Lower lobe of right lung (tissue), 2 donors: ENCODE results near the gene MYMX. TPM values are rescaled to one million over a fixed set of nuclear protein-coding genes. Genes with fewer than 3 reads are reported as not detected.

ENCODE experiments used
- ATAC-seq, 2 donors: fragments of 200-7000 bp; cut with Tn5 transposase; one replicate each; pipeline ENCODE4 v1.9.1; 2020 to 2022; ENCODE audit warnings: mild to moderate bottlenecking in 2 of 2, moderate library complexity in 2 of 2
- DNase-seq: peaks from one replicate; pipeline ENCODE4 v3.0.0-alpha.2; 2020
- H3K27ac ChIP-seq: fragments of 200-600 bp; one replicate; pipeline ENCODE4 v1.8.0; 2022
- H3K27me3 ChIP-seq: fragments of 200-600 bp; one replicate; pipeline ENCODE4 v1.8.0; 2022; ENCODE audit warnings: low read depth
- H3K36me3 ChIP-seq: fragments of 200-600 bp; one replicate; pipeline ENCODE4 v1.8.0; 2022; ENCODE audit warnings: mild to moderate bottlenecking
- H3K4me1 ChIP-seq: fragments of 200-600 bp; one replicate; pipeline ENCODE4 v1.8.0; 2022
- H3K4me3 ChIP-seq: fragments of 200-600 bp; one replicate; pipeline ENCODE4 v1.8.0; 2022; ENCODE audit warnings: mild to moderate bottlenecking
- H3K9me3 ChIP-seq: fragments of 200-600 bp; one replicate; pipeline ENCODE4 v1.8.0; 2022
- CTCF ChIP-seq: fragments of 200-600 bp; IDR thresholded peaks from one replicate; pipeline ENCODE4 v1.8.0; 2022; ENCODE audit warnings: antibody characterized with exemption, mild to moderate bottlenecking
- intact Hi-C: fragments of 100-400 bp; cut with DNase I; formaldehyde crosslinking; loops from one replicate; pipeline ENCODE4 v1.11.0; 2022
- total RNA-seq: library from RNA; stranded (reverse); fragmentation: NEBNext Ultra II Directional; extraction: Animal tissue kit (Norgen Biotek cat#: 25700); gene quantifications from one replicate; pipeline ENCODE4 v1.2.1, GENCODE V29; 2021
- donor health status: DM: no; HTN: yes; CAD: no; lungs with severe emphysema.

Gene MYMX
- total RNA-seq, 1 donor from 2014 or later: not detected

DNA sequence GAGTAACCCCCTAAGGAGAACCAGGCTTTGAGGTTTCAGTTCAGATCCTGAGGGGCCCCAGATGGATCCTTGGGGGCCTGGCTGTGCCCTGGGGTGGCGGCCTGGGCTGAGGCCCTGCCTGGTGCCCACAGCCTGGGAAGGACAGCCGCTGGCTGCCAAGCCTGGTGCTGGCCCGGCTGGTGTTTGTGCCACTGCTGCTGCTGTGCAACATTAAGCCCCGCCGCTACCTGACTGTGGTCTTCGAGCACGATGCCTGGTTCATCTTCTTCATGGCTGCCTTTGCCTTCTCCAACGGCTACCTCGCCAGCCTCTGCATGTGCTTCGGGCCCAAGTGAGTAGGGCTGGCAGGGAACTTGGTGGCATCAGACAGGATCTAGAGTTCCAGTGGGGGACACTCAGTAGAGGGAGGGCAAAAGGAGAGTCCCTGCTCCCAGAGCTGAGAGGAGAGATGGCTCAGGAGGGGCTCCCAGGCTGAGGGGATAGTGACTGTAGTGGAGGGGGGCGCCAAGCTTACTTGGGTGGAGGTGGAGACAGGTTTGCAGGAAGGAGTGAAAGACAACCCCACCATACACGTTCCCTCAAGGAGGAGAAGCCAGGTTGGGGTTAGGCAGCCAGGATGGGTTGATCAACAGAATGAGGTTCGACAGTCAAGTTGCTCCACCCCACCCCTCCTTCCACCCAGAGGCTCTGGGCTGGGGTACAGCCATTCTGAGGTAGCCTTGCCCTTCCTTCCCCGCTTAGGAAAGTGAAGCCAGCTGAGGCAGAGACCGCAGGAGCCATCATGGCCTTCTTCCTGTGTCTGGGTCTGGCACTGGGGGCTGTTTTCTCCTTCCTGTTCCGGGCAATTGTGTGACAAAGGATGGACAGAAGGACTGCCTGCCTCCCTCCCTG is 16.2 kb downstream of the MYMX start:
- no peak for TF ChIP-seq CTCF
- H3K27ac ChIP-seq: peak overlapping the region; percentile 53

GRCh38 chr6:44233567-44234100 is 16.9 kb downstream of the MYMX start:
- peak overlapping the region; percentile 53 for H3K27ac ChIP-seq
- H3K27me3 ChIP-seq: no peaks in the 10 kb centered on the region
- intact Hi-C loops: loop anchor here (10.0 kb wide), 1 partner anchor 59 kb away; no protein-coding TSS in a partner anchor
- no peaks in the 10 kb centered on the region for H3K9me3 ChIP-seq
- no peak overlapping the region for H3K4me3 ChIP-seq
- DNase-seq (peak; percentile 38), ATAC-seq (no peak)
- peaks cover 39% of the 10 kb centered on the region for H3K36me3 ChIP-seq
- peaks cover 43% of the 10 kb centered on the region for H3K4me1 ChIP-seq
- TF ChIP-seq CTCF: no peak

More for the DNA sequence above, 16.2 kb downstream of the MYMX start:
- DNase-seq (peak; percentile 38), ATAC-seq (no peak)
- Histone ChIP-seq H3K27me3 (no peaks in the 10 kb centered on the region), H3K36me3 (peaks cover 39% of the 10 kb centered on the region), H3K4me3 (no peak overlapping the region), H3K9me3 (no peaks in the 10 kb centered on the region), H3K4me1 (peaks cover 38% of the 10 kb centered on the region)
- intact Hi-C loops: loop anchor here (10.0 kb wide), 1 partner anchor 58 kb away; no protein-coding TSS in a partner anchor

DNA sequence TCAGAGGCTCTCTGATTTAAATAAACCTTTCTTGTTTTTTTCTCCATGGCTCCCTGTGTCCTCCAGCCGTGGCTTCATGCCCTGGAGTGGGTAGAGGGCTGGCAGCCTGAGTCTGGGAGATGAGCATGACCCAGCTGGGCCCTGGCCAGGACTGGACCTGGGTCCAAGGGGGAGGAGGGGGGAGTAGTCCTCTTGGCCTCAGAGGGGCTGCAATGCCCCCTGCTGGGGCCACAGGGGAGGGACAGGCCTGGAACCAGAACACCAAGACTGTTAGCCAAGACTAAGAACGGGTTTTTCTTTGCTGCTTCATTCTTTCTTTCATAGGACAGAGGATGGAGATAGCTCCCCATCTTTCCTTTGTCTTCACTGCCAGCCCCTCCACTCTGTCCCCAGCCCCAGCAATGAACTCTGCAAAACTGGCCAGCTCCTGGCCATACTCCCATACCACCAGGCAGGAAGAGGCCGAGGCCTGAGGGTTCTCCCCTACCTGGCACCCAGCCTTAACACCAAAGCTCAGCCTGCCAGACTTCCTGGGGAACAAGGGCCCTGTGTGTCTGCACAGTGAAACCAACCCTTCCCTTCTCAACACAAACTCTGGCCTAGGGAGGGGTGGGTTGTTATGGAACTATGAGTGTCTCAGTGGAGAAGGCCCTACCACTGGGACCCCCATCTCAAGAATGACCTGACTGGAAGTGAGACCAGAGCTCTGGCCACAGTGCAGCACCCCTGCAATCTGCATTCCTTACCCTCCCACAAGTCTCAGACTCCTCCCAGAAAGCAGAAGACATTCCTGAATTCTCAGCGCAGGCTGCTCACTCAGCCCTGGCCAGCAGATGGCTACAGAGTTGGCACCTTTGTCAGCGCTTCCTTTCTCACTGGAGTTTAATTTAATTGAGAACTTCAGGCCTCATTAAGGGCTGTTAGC is 17.6 kb downstream of the MYMX start:
- DNase-seq: peak; percentile 61
- TF ChIP-seq CTCF: peak; percentile 66
- intact Hi-C loops: loop anchor here (10.0 kb wide), 1 partner anchor 60 kb away; no protein-coding TSS in a partner anchor
- H3K9me3 ChIP-seq: no peaks in the 10 kb centered on the region
- peak overlapping the region; percentile 53 for H3K27ac ChIP-seq
- peaks cover 43% of the 10 kb centered on the region for H3K4me1 ChIP-seq
- H3K4me3 ChIP-seq: no peak overlapping the region
- peak; percentile 43 to 56 for ATAC-seq
- H3K36me3 ChIP-seq: peaks cover 38% of the 10 kb centered on the region
- no peaks in the 10 kb centered on the region for H3K27me3 ChIP-seq

DNA sequence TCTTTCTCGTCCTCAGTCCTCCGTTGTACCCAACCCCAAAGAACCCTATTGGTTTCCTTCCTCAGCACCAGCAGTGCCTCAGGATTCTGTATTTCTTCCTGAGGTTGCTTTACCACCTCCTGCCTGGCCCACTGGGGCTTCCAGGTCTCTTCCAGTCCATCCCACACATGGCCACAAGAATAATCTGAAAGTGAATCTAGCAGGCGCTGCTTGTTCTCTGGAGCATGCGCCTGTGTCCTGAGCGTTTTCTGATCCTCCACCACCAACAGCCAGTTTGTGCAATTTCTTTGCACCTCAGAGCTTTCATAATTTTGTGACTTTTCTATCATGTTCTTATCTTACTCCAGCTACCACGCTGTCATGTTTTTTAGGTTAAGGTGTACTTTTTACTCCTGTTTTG is 18.5 kb downstream of the MYMX start:
- Histone ChIP-seq H3K27me3 (no peaks in the 10 kb centered on the region), H3K27ac (peak overlapping the region; percentile 53), H3K4me3 (no peak overlapping the region), H3K9me3 (no peaks in the 10 kb centered on the region), H3K36me3 (peaks cover 29% of the 10 kb centered on the region), H3K4me1 (peaks cover 43% of the 10 kb centered on the region)
- DNase-seq (no peak), ATAC-seq (no peak)
- no peak for TF ChIP-seq CTCF
- intact Hi-C loops: loop anchor here (10.0 kb wide), 1 partner anchor 60 kb away; no protein-coding TSS in a partner anchor
